ENCODE data around the gene SCG3.

GRCh38 chr15:51752888-51753287 lies 71.6 kb downstream of the SCG3 start:
- no peak for TF ChIP-seq FOXP2 (optimal IDR thresholded peaks at IDR 0.05; ENCODE audit: borderline replicate concordance, extremely low read depth, extremely low read length, insufficient read depth)
- no peak for TF ChIP-seq POLR2AphosphoS5 (IDR thresholded peaks at IDR 0.05; ENCODE audit: low read depth, low read length)
